GM12873 (cell line): ENCODE measurements around the gene USP21.

ENCODE experiments used
- CTCF ChIP-seq: IDR thresholded peaks from 2 replicates; pipeline ENCODE4 v1.5.1; 2012; ENCODE audit warnings: low read depth, mild to moderate bottlenecking, moderate library complexity, low read length, control low read depth; ENCODE audit not compliant: insufficient read depth; ENCODE audit errors: missing control alignments

USP21 gene

GRCh38 chr1:161189036-161189435 is 29.7 kb downstream of the USP21 start:
- no peak for TF ChIP-seq CTCF

GRCh38 chr1:161190962-161191521 is 31.7 kb downstream of the USP21 start:
- TF ChIP-seq CTCF, result no peak

GRCh38 chr1:161191971-161192370 is 32.7 kb downstream of the USP21 start:
- TF ChIP-seq CTCF, result no peak

GRCh38 chr1:161192476-161193465 is 33.5 kb downstream of the USP21 start:
- TF ChIP-seq CTCF, result peak; percentile 95

GRCh38 chr1:161193561-161194235 is 34.4 kb downstream of the USP21 start:
- no peak for TF ChIP-seq CTCF

GRCh38 chr1:161195171-161195570 is 35.9 kb downstream of the USP21 start:
- no peak for TF ChIP-seq CTCF

- no peak for TF ChIP-seq CTCF
Measured at GRCh38 chr1:161196111-161196510, 36.8 kb downstream of the USP21 start.
